Measurements from ENCODE around the gene SLC39A7. TPM values are rescaled to one million over a fixed set of nuclear protein-coding genes. Genes with fewer than 3 reads are reported as not detected.

SLC39A7 gene
- total and polyA plus RNA-seq, 2 donors (not counting 3 experiments of a cell fraction or from before 2014, with no cell fraction given) = 99.8 to 129 TPM

DNA sequence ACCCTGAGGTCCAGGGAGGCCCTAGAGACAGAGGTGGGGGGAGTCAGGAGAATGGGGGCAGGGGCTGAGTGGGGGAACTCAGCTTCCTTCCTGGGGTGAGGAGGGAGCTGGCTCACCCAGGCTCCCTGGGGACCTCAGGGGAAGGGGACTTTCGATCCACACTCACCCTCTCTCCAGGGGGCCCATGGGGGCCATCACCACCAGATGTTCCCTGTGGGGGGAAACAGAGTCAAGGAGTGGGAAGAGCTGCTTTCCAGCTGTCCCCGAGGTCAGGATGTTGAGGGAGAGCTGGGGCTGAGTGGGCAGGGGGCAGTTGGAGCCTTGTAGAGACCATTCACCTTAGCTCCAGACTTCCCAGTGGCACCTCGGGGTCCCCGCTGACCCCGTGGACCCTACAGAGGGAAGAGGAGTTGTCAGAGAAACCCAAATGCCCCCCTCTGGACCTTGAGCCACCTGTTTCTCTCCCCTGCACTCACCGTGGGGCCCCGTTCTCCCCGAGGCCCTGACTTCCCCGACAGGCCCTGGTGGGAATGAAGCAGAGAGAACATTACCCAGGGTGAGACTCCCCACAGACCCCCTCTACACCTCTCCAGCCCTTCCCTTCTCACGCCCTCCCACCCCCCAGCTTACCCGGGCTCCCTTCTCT is 27.0 kb upstream of the SLC39A7 start:
- H3K27me3 ChIP-seq (ENCODE audit: control insufficient read depth in 2 of 2, insufficient read depth in 2 of 2, low read length in 2 of 2) = no peaks in the 10 kb centered on the region
- no peaks in the 10 kb centered on the region for H3K9me3 ChIP-seq (replicated peaks; ENCODE audit: control insufficient read depth, insufficient read depth, low read length)
- POLR2A ChIA-PET = no interaction called here
- no TSS peak for BruUV-seq (replicated peaks)
- no peaks in the 10 kb centered on the region for H3K36me3 ChIP-seq (ENCODE audit: control insufficient read depth in 2 of 2, extremely low read depth in 1 of 2, insufficient read depth in 2 of 2, low read length in 2 of 2)
- FAIRE-seq (no peak), DNase-seq (ENCODE audit: low read depth, low spot score) (no peak)
- CTCF ChIA-PET = interaction anchor here (0.7 to 3.0 kb wide), 7 partner anchors 14 to 240 kb away, joined by 3 to 19 read pairs (median 10); no protein-coding TSS in a partner anchor
- no peak overlapping the region for H3K9ac ChIP-seq (replicated peaks; ENCODE audit: extremely low read depth, insufficient read depth, low read length)
- no peaks in the 10 kb centered on the region for H4K20me1 ChIP-seq (replicated peaks; ENCODE audit: control insufficient read depth, extremely low read depth, insufficient read depth, low read length)
- H3K79me2 ChIP-seq (ENCODE audit: control insufficient read depth, insufficient read depth, low read length) = no peaks in the 10 kb centered on the region
- H3K4me1 ChIP-seq (ENCODE audit: control insufficient read depth, extremely low read depth, insufficient read depth, low read length) = no peaks in the 10 kb centered on the region
- no peak overlapping the region for H3K27ac ChIP-seq (ENCODE audit: insufficient read depth, low read depth, low read length)
- TF ChIP-seq GATA2 (IDR thresholded peaks at IDR 0.05; ENCODE audit: insufficient read depth, insufficient read length, low read depth, low read length) = no peak
- TF ChIP-seq POLR2A (IDR thresholded peaks at IDR 0.05; ENCODE audit: low read depth, low read length) = no peak
- TF ChIP-seq MYC (IDR thresholded peaks at IDR 0.05; ENCODE audit: low read depth, low read length) = no peak
- TF ChIP-seq, protein P1, sequence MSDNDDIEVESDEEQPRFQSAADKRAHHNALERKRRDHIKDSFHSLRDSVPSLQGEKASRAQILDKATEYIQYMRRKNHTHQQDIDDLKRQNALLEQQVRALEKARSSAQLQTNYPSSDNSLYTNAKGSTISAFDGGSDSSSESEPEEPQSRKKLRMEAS (IDR thresholded peaks at IDR 0.05; ENCODE audit: insufficient read depth, insufficient read length) = no peak
- TF ChIP-seq EZH2 (IDR thresholded peaks at IDR 0.05; ENCODE audit: borderline replicate concordance, low read depth, low read length, severe bottlenecking) = no peak
- no peak for TF ChIP-seq FOS (IDR thresholded peaks at IDR 0.05; ENCODE audit: borderline replicate concordance, insufficient read depth, low read length)
- TF ChIP-seq JUN (IDR thresholded peaks at IDR 0.05; ENCODE audit: borderline replicate concordance, insufficient read depth, insufficient read length, low read depth) = no peak
- TF ChIP-seq, protein P2, sequence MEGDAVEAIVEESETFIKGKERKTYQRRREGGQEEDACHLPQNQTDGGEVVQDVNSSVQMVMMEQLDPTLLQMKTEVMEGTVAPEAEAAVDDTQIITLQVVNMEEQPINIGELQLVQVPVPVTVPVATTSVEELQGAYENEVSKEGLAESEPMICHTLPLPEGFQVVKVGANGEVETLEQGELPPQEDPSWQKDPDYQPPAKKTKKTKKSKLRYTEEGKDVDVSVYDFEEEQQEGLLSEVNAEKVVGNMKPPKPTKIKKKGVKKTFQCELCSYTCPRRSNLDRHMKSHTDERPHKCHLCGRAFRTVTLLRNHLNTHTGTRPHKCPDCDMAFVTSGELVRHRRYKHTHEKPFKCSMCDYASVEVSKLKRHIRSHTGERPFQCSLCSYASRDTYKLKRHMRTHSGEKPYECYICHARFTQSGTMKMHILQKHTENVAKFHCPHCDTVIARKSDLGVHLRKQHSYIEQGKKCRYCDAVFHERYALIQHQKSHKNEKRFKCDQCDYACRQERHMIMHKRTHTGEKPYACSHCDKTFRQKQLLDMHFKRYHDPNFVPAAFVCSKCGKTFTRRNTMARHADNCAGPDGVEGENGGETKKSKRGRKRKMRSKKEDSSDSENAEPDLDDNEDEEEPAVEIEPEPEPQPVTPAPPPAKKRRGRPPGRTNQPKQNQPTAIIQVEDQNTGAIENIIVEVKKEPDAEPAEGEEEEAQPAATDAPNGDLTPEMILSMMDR (IDR thresholded peaks at IDR 0.05; ENCODE audit: extremely low read depth in 1 of 2, insufficient read depth in 1 of 2, low read depth in 1 of 2, low read length in 2 of 2) = no peak
- no peak for TF ChIP-seq POLR2AphosphoS5 (IDR thresholded peaks at IDR 0.05; ENCODE audit: insufficient read depth, low read depth, low read length)
- no peak overlapping the region for H3K4me3 ChIP-seq (replicated peaks in 1 of 3; ENCODE audit: insufficient read depth in 1 of 3, low read depth in 1 of 3, low read length in 3 of 3)
- H2AFZ ChIP-seq (ENCODE audit: low read depth, low read length) = no peak overlapping the region
- no peaks in the 10 kb centered on the region for H3K9me1 ChIP-seq (replicated peaks; ENCODE audit: control insufficient read depth, extremely low read depth, insufficient read depth, low read length)
- no peak overlapping the region for H3K4me2 ChIP-seq (ENCODE audit: insufficient read depth, low read length)
- intact Hi-C loops (cut with micrococcal nuclease) = no loop called here
- dilution Hi-C loops (cut with MboI; ENCODE audit: extremely low pct_ligation_motif_present, low sequenced_read_pairs) = no loop called here

All from endothelial cell of umbilical vein (primary cell).